Naive thymus-derived CD4-positive, alpha-beta T cell (primary cell): ENCODE data around the gene HOXB5. TPM values are rescaled to one million over a fixed set of nuclear protein-coding genes. Genes with fewer than 3 reads are reported as not detected.

Experiments used
- ATAC-seq: fragments of 150-1000 bp; cut with Tn5 transposase; 2 replicates; pipeline ENCODE4 v1.10.0; 2021; ENCODE audit warnings: mild to moderate bottlenecking, moderate library complexity
- CTCF ChIA-PET: fragments of 350-600 bp; sonication (Branson Sonifier 250); formaldehyde crosslinking; loops from one replicate; lab custom pipeline; 2021; ENCODE audit warnings: antibody characterized with exemption; lab: Charles Lee
- POLR2A ChIA-PET: fragments of 350-600 bp; sonication (Branson Sonifier 250); formaldehyde crosslinking; loops from one replicate; lab custom pipeline; 2021; ENCODE audit warnings: antibody characterized with exemption, inconsistent platforms; lab: Charles Lee
- DNase-seq, 9 donors: peaks; one replicate each; pipeline versions ENCODE4 v3.0.0 to v3.0.0-alpha.2; 2020 to 2022; ENCODE audit warnings: mixed read lengths in 1 of 9
- H3K27ac ChIP-seq: one replicate; pipeline ENCODE4 v1.7.0; 2013; ENCODE audit warnings: mild to moderate bottlenecking, low read depth, low read length, moderate library complexity
- H3K27me3 ChIP-seq, 2 donors: one replicate each; pipeline ENCODE4 v1.7.0; 2013; ENCODE audit warnings: low read length in 2 of 2, mild to moderate bottlenecking in 2 of 2, moderate library complexity in 2 of 2; ENCODE audit not compliant: control insufficient read depth in 2 of 2, insufficient read depth in 2 of 2
- H3K36me3 ChIP-seq, 3 experiments: 1 replicate in 2 of 3; 2 replicates in 1 of 3; pipeline ENCODE4 v1.7.0; 2013; ENCODE audit warnings: low read length in 3 of 3, mild to moderate bottlenecking in 3 of 3, moderate library complexity in 1 of 3; ENCODE audit not compliant: insufficient read depth in 3 of 3, control insufficient read depth in 2 of 3
- H3K4me1 ChIP-seq, 2 donors: one replicate each; pipeline ENCODE4 v1.7.0; 2013; ENCODE audit warnings: low read length in 2 of 2, mild to moderate bottlenecking in 2 of 2, moderate library complexity in 1 of 2; ENCODE audit not compliant: control insufficient read depth in 2 of 2, insufficient read depth in 2 of 2
- H3K4me3 ChIP-seq: 2 replicates; pipeline ENCODE4 v1.7.0; 2013; ENCODE audit warnings: mild to moderate bottlenecking, low read length
- H3K9me3 ChIP-seq, 3 experiments: 1 replicate in 2 of 3; 2 replicates in 1 of 3; pipeline ENCODE4 v1.7.0; 2013; ENCODE audit warnings: low read length in 3 of 3; ENCODE audit not compliant: control insufficient read depth in 2 of 3
- H3K27ac Mint-ChIP-seq, 9 donors: one replicate each; pipeline ENCODE4 v1.8.0; 2020 to 2022; ENCODE audit warnings: mixed read lengths in 9 of 9, mild to moderate bottlenecking in 8 of 9, moderate library complexity in 5 of 9, inconsistent platforms in 2 of 9
- H3K27me3 Mint-ChIP-seq, 5 donors: one replicate each; pipeline ENCODE4 v1.8.0; 2021 to 2022; ENCODE audit warnings: mixed read lengths in 5 of 5, mild to moderate bottlenecking in 1 of 5
- H3K36me3 Mint-ChIP-seq, 5 donors: one replicate each; pipeline ENCODE4 v1.8.0; 2020 to 2022; ENCODE audit warnings: mixed read lengths in 5 of 5, mild to moderate bottlenecking in 3 of 5, inconsistent platforms in 1 of 5
- H3K4me1 Mint-ChIP-seq, 7 donors: one replicate each; pipeline ENCODE4 v1.8.0; 2020 to 2022; ENCODE audit warnings: mixed read lengths in 7 of 7, mild to moderate bottlenecking in 3 of 7, inconsistent platforms in 1 of 7
- H3K4me3 Mint-ChIP-seq, 10 donors: one replicate each; pipeline ENCODE4 v1.8.0; 2020 to 2022; ENCODE audit warnings: mild to moderate bottlenecking in 10 of 10, mixed read lengths in 10 of 10, moderate library complexity in 6 of 10, inconsistent platforms in 2 of 10
- H3K9me3 Mint-ChIP-seq, 11 donors: one replicate each; pipeline ENCODE4 v1.8.0; 2020 to 2022; ENCODE audit warnings: mixed read lengths in 11 of 11, mild to moderate bottlenecking in 4 of 11, inconsistent platforms in 1 of 11, moderate library complexity in 1 of 11
- intact Hi-C, 2 donors: fragments of 100-400 bp; cut with micrococcal nuclease; formaldehyde crosslinking; loops; one replicate each; pipeline ENCODE4 v1.15.1; 2023
- polyA plus RNA-seq, 2 donors: library from polyadenylated mRNA; unstranded; fragments of 300-500 nt; fragmentation: Illumina TruSeq; gene quantifications; one replicate each; pipeline ENCODE4 v1.2.3, GENCODE V29; 2021
- total RNA-seq, 6 experiments: library from RNA in 5 of 6; stranded (reverse) in 5 of 6; gene quantifications; 1 replicate in 5 of 6; 2 replicates in 1 of 6; pipeline ENCODE4 v1.2.3 and lab custom pipeline; 2021 to 2026

The HOXB5 gene
- total and polyA plus RNA-seq, 7 experiments from 2014 or later = not detected

GRCh38 chr17:48575673-48576478 is 17.7 kb downstream of the HOXB5 start:
- POLR2A ChIA-PET = interaction anchor here (0.7 kb wide), 1 partner anchor 21 kb away, joined by 3 read pairs; no protein-coding TSS in a partner anchor
- Histone ChIP-seq H3K27me3 (peaks cover 6 to 23% of the 10 kb centered on the region in 2 donors), H3K4me1 (peaks cover 15 to 16% of the 10 kb centered on the region in 2 donors), H3K9me3 (no peaks in the 10 kb centered on the region), H3K4me3 (no peak overlapping the region), H3K36me3 (no peaks in the 10 kb centered on the region), H3K27ac (no peak overlapping the region)
- intact Hi-C loops = loop anchor here in 1 of 2 donors (5.0 kb wide), 1 partner anchor 64 kb away; no protein-coding TSS in a partner anchor
- Mint-ChIP-seq H3K27ac (peak overlapping the region in 2 of 9 donors; percentile 14 to 29), H3K9me3 (peaks cover 0 to 4% (median 0%) of the 10 kb centered on the region in 11 donors), H3K4me1 (peaks cover 12 to 48% (median 34%) of the 10 kb centered on the region in 7 donors), H3K36me3 (peaks cover 0 to 19% (median 0%) of the 10 kb centered on the region in 5 donors), H3K27me3 (peaks cover 24 to 51% (median 33%) of the 10 kb centered on the region in 5 donors), H3K4me3 (peak overlapping the region in 7 of 10 donors; percentile 14 to 73 (median 41))
- ATAC-seq = no peak
- CTCF ChIA-PET = no interaction called here
- DNase-seq = no peak

GRCh38 chr17:48575066-48575582 is 18.5 kb downstream of the HOXB5 start:
- H3K27ac Mint-ChIP-seq = no peak overlapping the region
- H3K27me3 Mint-ChIP-seq = peaks cover 16 to 46% (median 28%) of the 10 kb centered on the region in 5 donors
- H3K9me3 ChIP-seq = no peaks in the 10 kb centered on the region
- peaks cover 12 to 41% (median 30%) of the 10 kb centered on the region in 7 donors for H3K4me1 Mint-ChIP-seq
- CTCF ChIA-PET = interaction anchor here (1.2 kb wide), 1 partner anchor 8 kb away, joined by 3 read pairs; no protein-coding TSS in a partner anchor
- peaks cover 0 to 3% (median 0%) of the 10 kb centered on the region in 11 donors for H3K9me3 Mint-ChIP-seq
- H3K4me1 ChIP-seq = peaks cover 15 to 16% of the 10 kb centered on the region in 2 donors
- DNase-seq (no peak), ATAC-seq (no peak)
- POLR2A ChIA-PET = interaction anchor here (0.7 to 1.2 kb wide), 3 partner anchors 14 to 34 kb away, joined by 3 to 5 read pairs (median 4); no protein-coding TSS in a partner anchor
- H3K4me3 ChIP-seq = no peak overlapping the region
- H3K4me3 Mint-ChIP-seq = no peak overlapping the region
- intact Hi-C loops = loop anchor here in 1 of 2 donors (5.0 kb wide), 1 partner anchor 63 kb away; no protein-coding TSS in a partner anchor
- peaks cover under 1 to 16% of the 10 kb centered on the region in 2 donors for H3K27me3 ChIP-seq
- peaks cover 0 to 19% (median 0%) of the 10 kb centered on the region in 5 donors for H3K36me3 Mint-ChIP-seq
- no peaks in the 10 kb centered on the region for H3K36me3 ChIP-seq
- H3K27ac ChIP-seq = no peak overlapping the region

- Histone ChIP-seq H3K4me1 (peaks cover 15 to 16% of the 10 kb centered on the region in 2 donors), H3K36me3 (no peaks in the 10 kb centered on the region), H3K4me3 (no peak overlapping the region), H3K27me3 (peaks cover 0 to 11% of the 10 kb centered on the region in 2 donors), H3K9me3 (no peaks in the 10 kb centered on the region), H3K27ac (no peak overlapping the region)
- H3K27ac Mint-ChIP-seq = no peak overlapping the region
- ChIA-PET CTCF (interaction anchor here (1.2 kb wide), 1 partner anchor 9 kb away, joined by 3 read pairs; no protein-coding TSS in a partner anchor), POLR2A (interaction anchor here (0.7 to 1.2 kb wide), 3 partner anchors 14 to 33 kb away, joined by 3 to 5 read pairs (median 4); no protein-coding TSS in a partner anchor)
- DNase-seq = no peak
- H3K27me3 Mint-ChIP-seq = peaks cover 11 to 46% (median 27%) of the 10 kb centered on the region in 5 donors
- peaks cover 0 to 16% (median 0%) of the 10 kb centered on the region in 5 donors for H3K36me3 Mint-ChIP-seq
- H3K4me3 Mint-ChIP-seq = peak overlapping the region in 1 of 10 donors; percentile 1
- peaks cover 11 to 37% (median 25%) of the 10 kb centered on the region in 7 donors for H3K4me1 Mint-ChIP-seq
- H3K9me3 Mint-ChIP-seq = peaks cover 0 to 1% (median 0%) of the 10 kb centered on the region in 11 donors
- ATAC-seq = no peak
- intact Hi-C loops = loop anchor here in 1 of 2 donors (5.0 kb wide), 1 partner anchor 62 kb away; no protein-coding TSS in a partner anchor
These were observed 19.0 kb downstream of the HOXB5 start for GRCh38 chr17:48574505-48575065.

- H3K4me1 ChIP-seq = peaks cover 0 to under 1% of the 10 kb centered on the region in 2 donors
- ChIA-PET POLR2A (interaction anchor here (0.6 kb wide), 1 partner anchor 59 kb away, joined by 3 read pairs; no protein-coding TSS in a partner anchor), CTCF (no interaction called here)
- Mint-ChIP-seq H3K27me3 (peaks cover 0 to 33% (median 9%) of the 10 kb centered on the region in 5 donors), H3K9me3 (peaks cover 0 to 1% (median 0%) of the 10 kb centered on the region in 11 donors), H3K4me3 (no peak overlapping the region), H3K4me1 (peaks cover 0 to 35% (median 13%) of the 10 kb centered on the region in 7 donors), H3K36me3 (peaks cover 0 to 19% (median 0%) of the 10 kb centered on the region in 5 donors), H3K27ac (no peak overlapping the region)
- ATAC-seq (no peak), DNase-seq (no peak)
- no peak overlapping the region for H3K4me3 ChIP-seq
- intact Hi-C loops = no loop called here
- H3K9me3 ChIP-seq = no peaks in the 10 kb centered on the region
- no peak overlapping the region for H3K27ac ChIP-seq
- no peaks in the 10 kb centered on the region for H3K36me3 ChIP-seq
- peaks cover 0 to 4% of the 10 kb centered on the region in 2 donors for H3K27me3 ChIP-seq
These were observed 21.7 kb downstream of the HOXB5 start for GRCh38 chr17:48571826-48572417.

- Histone ChIP-seq H3K4me3 (no peak overlapping the region), H3K9me3 (no peaks in the 10 kb centered on the region), H3K4me1 (no peaks in the 10 kb centered on the region), H3K27me3 (peaks cover 0 to 4% of the 10 kb centered on the region in 2 donors), H3K27ac (no peak overlapping the region), H3K36me3 (no peaks in the 10 kb centered on the region)
- no peak overlapping the region for H3K27ac Mint-ChIP-seq
- H3K36me3 Mint-ChIP-seq = peaks cover 0 to 19% (median 0%) of the 10 kb centered on the region in 5 donors
- intact Hi-C loops = no loop called here
- peaks cover 0 to 1% (median 0%) of the 10 kb centered on the region in 11 donors for H3K9me3 Mint-ChIP-seq
- H3K27me3 Mint-ChIP-seq = peaks cover 0 to 29% (median 5%) of the 10 kb centered on the region in 5 donors
- no peak overlapping the region for H3K4me3 Mint-ChIP-seq
- peaks cover 0 to 33% (median 11%) of the 10 kb centered on the region in 7 donors for H3K4me1 Mint-ChIP-seq
- CTCF ChIA-PET = no interaction called here
- ATAC-seq (no peak), DNase-seq (no peak)
- POLR2A ChIA-PET = no interaction called here
These were observed 22.4 kb downstream of the HOXB5 start for GRCh38 chr17:48571024-48571818.
